ENCODE results near the gene RIMBP2. TPM values are rescaled to one million over a fixed set of nuclear protein-coding genes. Genes with fewer than 3 reads are reported as not detected.

Gene RIMBP2
- total RNA-seq, 2 experiments from 2014 or later, result not detected

- no peak overlapping the region for H3K4me3 Mint-ChIP-seq
- no peaks in the 10 kb centered on the region for H3K27me3 Mint-ChIP-seq
- no peaks in the 10 kb centered on the region for H3K9me3 Mint-ChIP-seq (ENCODE audit: low read depth)
- no peaks in the 10 kb centered on the region for H3K4me1 Mint-ChIP-seq
- H3K27ac Mint-ChIP-seq, result no peak overlapping the region
- no peak for ATAC-seq
- CTCF ChIA-PET, result no interaction called here
- no peaks in the 10 kb centered on the region for H3K36me3 Mint-ChIP-seq
- DNase-seq, result no peak
Measured at GRCh38 chr12:130479401-130480125, 236.5 kb downstream of the RIMBP2 start.

DNA sequence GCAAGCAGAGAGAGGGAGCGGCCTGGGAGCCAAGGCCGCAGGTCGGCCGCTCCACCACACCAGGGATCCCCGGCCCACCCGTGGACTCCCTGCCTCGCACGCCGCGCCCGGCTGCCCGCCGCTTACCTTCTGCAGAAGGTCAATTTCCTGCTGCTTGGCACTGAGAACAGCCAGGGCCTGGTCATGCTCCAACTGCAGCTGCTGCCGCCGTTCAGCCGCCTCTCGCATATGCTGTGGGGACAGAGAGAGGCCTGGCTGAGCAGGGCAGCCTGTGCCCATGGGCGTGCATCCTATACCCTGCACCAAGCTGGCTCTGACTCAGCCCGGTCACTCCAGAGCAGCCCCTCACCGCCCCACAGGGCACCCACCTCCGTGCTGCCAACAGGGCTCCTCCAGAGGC lies 237.3 kb downstream of the RIMBP2 start:
- ATAC-seq, result no peak
- CTCF ChIA-PET, result no interaction called here
- Mint-ChIP-seq H3K4me1 (no peaks in the 10 kb centered on the region), H3K27ac (no peak overlapping the region), H3K27me3 (no peaks in the 10 kb centered on the region), H3K4me3 (no peak overlapping the region), H3K36me3 (no peaks in the 10 kb centered on the region), H3K9me3 (ENCODE audit: low read depth) (no peaks in the 10 kb centered on the region)
- DNase-seq, result no peak

DNA sequence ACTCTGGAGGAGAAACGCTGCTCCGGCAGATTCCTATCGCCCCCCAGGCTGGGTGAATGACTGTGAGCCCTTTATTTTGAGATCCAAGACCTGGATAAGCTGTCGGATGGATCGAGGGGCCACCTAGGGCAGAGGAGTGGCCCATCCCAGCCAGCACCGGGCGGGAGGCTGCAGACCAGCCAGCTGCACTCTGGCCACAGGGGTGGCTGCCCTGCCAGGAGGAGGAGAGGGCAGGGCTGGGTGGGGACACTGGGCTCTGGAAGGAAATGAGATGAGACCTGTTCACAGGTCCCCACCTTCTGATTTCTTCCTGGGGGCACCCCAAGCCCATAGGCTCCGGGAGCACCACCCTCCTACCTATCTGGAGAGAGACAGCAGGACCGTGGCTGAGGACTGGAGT lies 238.4 kb downstream of the RIMBP2 start:
- H3K27ac Mint-ChIP-seq, result no peak overlapping the region

DNA sequence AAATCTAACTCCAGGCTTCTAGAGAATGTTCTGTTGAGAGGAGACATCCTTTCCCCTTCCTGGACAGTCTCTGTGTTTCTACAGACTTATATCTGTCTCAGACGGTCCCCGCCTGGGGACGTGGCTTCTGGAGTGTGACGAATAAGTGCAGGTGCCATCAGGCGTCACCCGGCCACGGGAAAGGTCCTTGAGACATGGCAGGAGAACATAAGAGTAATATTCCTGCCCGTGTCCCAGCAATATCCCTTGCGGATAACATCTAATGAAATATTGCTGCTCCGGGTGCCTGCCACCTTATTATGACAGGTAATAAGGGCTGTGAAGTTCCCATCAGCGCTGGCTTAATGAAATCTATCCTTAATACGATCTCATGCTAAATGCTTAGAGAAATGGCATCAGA lies 238.8 kb downstream of the RIMBP2 start:
- Mint-ChIP-seq H3K36me3 (no peaks in the 10 kb centered on the region), H3K27me3 (no peaks in the 10 kb centered on the region), H3K4me1 (no peaks in the 10 kb centered on the region), H3K4me3 (no peak overlapping the region), H3K27ac (no peak overlapping the region), H3K9me3 (ENCODE audit: low read depth) (no peaks in the 10 kb centered on the region)
- ATAC-seq, result no peak
- no peak for DNase-seq
- CTCF ChIA-PET, result no interaction called here

More for the DNA sequence above, 238.4 kb downstream of the RIMBP2 start:
- DNase-seq (no peak), ATAC-seq (no peak)
- Mint-ChIP-seq H3K9me3 (ENCODE audit: low read depth) (no peaks in the 10 kb centered on the region), H3K4me3 (no peak overlapping the region), H3K36me3 (no peaks in the 10 kb centered on the region), H3K27me3 (no peaks in the 10 kb centered on the region), H3K4me1 (no peaks in the 10 kb centered on the region)
- CTCF ChIA-PET, result no interaction called here

- CTCF ChIA-PET, result no interaction called here
- Mint-ChIP-seq H3K9me3 (ENCODE audit: low read depth) (no peaks in the 10 kb centered on the region), H3K36me3 (no peaks in the 10 kb centered on the region), H3K27ac (no peak overlapping the region), H3K4me1 (no peaks in the 10 kb centered on the region), H3K27me3 (no peaks in the 10 kb centered on the region), H3K4me3 (no peak overlapping the region)
- ATAC-seq (no peak), DNase-seq (no peak)
Measured at GRCh38 chr12:130476451-130477135, 239.5 kb downstream of the RIMBP2 start.

- Mint-ChIP-seq H3K36me3 (no peaks in the 10 kb centered on the region), H3K27ac (no peak overlapping the region), H3K9me3 (ENCODE audit: low read depth) (no peaks in the 10 kb centered on the region), H3K4me3 (no peak overlapping the region), H3K4me1 (no peaks in the 10 kb centered on the region), H3K27me3 (no peaks in the 10 kb centered on the region)
- CTCF ChIA-PET, result no interaction called here
- no peak for DNase-seq
- ATAC-seq, result no peak
Measured at GRCh38 chr12:130474599-130475269, 241.4 kb downstream of the RIMBP2 start.

DNA sequence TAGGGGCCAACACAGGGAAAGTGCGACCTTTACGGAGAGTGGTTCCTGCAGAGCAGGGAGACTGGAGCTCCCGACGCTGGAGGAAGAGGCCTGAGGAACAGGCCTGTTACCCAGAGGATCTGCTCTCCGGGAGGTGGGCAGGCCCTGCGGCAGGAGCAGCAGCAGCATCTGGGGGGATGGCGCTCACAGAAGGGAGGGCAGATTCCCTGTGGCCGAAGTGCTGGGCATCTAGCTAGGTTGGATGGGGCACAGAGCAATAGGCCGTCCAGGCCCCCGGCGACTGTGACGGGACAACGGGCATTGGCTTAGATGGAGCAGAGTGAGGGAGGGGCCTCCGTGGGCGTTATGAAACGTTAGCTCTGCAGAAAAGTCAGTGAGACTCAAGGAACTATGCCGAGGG lies 242.8 kb downstream of the RIMBP2 start:
- CTCF ChIA-PET, result no interaction called here
- ATAC-seq, result no peak

GRCh38 chr12:130470969-130471368 lies 245.1 kb downstream of the RIMBP2 start:
- Mint-ChIP-seq H3K4me1 (no peaks in the 10 kb centered on the region), H3K27ac (no peak overlapping the region)
- DNase-seq, result no peak

More for the DNA sequence above, 242.8 kb downstream of the RIMBP2 start:
- Mint-ChIP-seq H3K36me3 (no peaks in the 10 kb centered on the region), H3K27ac (no peak overlapping the region), H3K4me3 (no peak overlapping the region), H3K4me1 (no peaks in the 10 kb centered on the region), H3K9me3 (ENCODE audit: low read depth) (peaks cover 3% of the 10 kb centered on the region), H3K27me3 (no peaks in the 10 kb centered on the region)
- no peak for DNase-seq

GRCh38 chr12:130469552-130469951 lies 246.5 kb downstream of the RIMBP2 start:
- peaks cover 7% of the 10 kb centered on the region for H3K9me3 Mint-ChIP-seq (ENCODE audit: low read depth)
- ATAC-seq (no peak), DNase-seq (no peak)
- CTCF ChIA-PET, result no interaction called here
- no peaks in the 10 kb centered on the region for H3K4me1 Mint-ChIP-seq
- no peak overlapping the region for H3K27ac Mint-ChIP-seq
- H3K4me3 Mint-ChIP-seq, result no peak overlapping the region
- H3K36me3 Mint-ChIP-seq, result no peaks in the 10 kb centered on the region
- H3K27me3 Mint-ChIP-seq, result no peaks in the 10 kb centered on the region

More at GRCh38 chr12:130470969-130471368, 245.1 kb downstream of the RIMBP2 start:
- Mint-ChIP-seq H3K4me3 (no peak overlapping the region), H3K36me3 (no peaks in the 10 kb centered on the region), H3K27me3 (no peaks in the 10 kb centered on the region), H3K9me3 (ENCODE audit: low read depth) (peaks cover 7% of the 10 kb centered on the region)
- no peak for ATAC-seq
- CTCF ChIA-PET, result no interaction called here

DNA sequence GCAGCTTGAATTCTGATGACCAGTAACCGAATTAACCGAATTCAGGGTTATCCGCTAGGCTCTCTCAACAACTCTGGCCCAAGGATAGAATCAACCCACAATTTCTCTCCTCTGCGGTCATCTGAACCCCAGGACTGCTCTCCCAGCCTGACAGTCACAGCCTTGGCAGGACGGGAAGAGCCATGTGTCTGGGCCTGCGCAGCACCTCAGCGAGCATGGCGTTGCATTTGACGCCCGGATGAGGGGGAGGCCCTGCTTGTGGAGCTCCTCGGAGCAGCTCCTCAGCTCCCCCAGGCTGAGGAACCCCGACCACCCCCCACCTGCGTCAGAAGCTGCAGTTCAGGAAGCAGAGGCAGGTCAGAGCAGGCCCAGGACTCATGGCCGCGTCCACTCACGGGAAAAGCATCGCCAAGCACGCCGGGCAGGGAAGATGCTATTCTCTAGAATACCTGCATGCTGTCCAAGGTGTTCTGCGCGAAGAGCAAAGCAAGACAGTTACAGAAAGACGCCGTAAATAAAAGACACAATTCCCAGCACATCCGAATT lies 247.3 kb downstream of the RIMBP2 start:
- CTCF ChIA-PET, result no interaction called here
- H3K4me3 Mint-ChIP-seq, result no peak overlapping the region
- no peak for ATAC-seq
- no peaks in the 10 kb centered on the region for H3K27me3 Mint-ChIP-seq
- H3K36me3 Mint-ChIP-seq, result no peaks in the 10 kb centered on the region
- H3K9me3 Mint-ChIP-seq (ENCODE audit: low read depth), result peaks cover 7% of the 10 kb centered on the region
- H3K4me1 Mint-ChIP-seq, result no peaks in the 10 kb centered on the region
- H3K27ac Mint-ChIP-seq, result no peak overlapping the region
- no peak for DNase-seq

DNA sequence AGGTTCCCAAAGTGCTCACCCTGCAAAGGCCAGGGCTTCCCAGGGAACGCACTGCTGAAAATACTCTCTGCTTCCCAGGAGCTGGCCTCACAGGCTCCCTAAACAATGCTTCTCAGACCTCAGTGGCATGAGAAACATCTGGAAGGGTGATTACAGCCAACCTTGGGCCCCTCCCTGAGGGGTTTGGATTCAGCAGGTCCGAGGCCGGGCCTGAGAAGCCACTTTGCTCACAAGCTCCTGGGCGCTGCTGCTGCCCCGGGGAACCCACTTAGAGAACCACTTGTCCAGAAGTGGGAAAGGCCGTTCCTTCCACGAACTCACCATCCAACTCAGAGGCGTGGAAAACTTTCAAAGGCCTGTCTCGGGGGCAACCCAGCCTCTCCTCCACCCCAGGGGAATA lies 247.9 kb downstream of the RIMBP2 start:
- Mint-ChIP-seq H3K36me3 (no peaks in the 10 kb centered on the region), H3K4me3 (no peak overlapping the region), H3K4me1 (no peaks in the 10 kb centered on the region), H3K9me3 (ENCODE audit: low read depth) (peaks cover 7% of the 10 kb centered on the region), H3K27ac (no peak overlapping the region), H3K27me3 (no peaks in the 10 kb centered on the region)
- DNase-seq, result no peak
- no peak for ATAC-seq
- CTCF ChIA-PET, result no interaction called here

DNA sequence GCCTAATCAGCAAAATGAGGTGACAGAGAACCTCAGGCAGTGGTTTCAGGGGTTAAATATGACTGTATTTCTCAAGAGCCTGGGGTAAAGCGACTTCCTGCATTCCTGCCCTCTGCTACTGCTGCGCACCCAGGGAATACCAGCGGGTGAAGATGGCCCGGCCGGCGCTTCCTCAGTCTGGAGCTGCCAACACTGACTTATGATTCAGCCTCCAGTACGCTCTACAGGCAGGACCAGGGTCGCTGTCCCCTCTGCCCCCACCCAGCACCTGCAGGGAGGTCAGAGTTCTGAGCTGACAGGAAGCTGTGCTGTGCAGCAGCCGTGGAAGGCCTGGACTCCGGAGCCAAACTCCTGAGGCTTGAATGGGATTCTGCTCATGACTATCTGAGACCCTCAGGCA lies 250.5 kb downstream of the RIMBP2 start:
- Mint-ChIP-seq H3K27me3 (no peaks in the 10 kb centered on the region), H3K4me1 (no peaks in the 10 kb centered on the region), H3K27ac (no peak overlapping the region)

GRCh38 chr12:130465046-130465445 lies 251.1 kb downstream of the RIMBP2 start:
- Mint-ChIP-seq H3K4me3 (no peak overlapping the region), H3K4me1 (no peaks in the 10 kb centered on the region), H3K36me3 (no peaks in the 10 kb centered on the region), H3K27ac (no peak overlapping the region), H3K9me3 (ENCODE audit: low read depth) (peaks cover 7% of the 10 kb centered on the region), H3K27me3 (no peaks in the 10 kb centered on the region)
- ATAC-seq (no peak), DNase-seq (no peak)
- CTCF ChIA-PET, result no interaction called here

More for the DNA sequence above, 250.5 kb downstream of the RIMBP2 start:
- no peak for ATAC-seq
- no peak for DNase-seq
- CTCF ChIA-PET, result no interaction called here
- Mint-ChIP-seq H3K9me3 (ENCODE audit: low read depth) (peaks cover 7% of the 10 kb centered on the region), H3K4me3 (no peak overlapping the region), H3K36me3 (no peaks in the 10 kb centered on the region)
